ENCODE data around the gene MKS1. TPM values are rescaled to one million over a fixed set of nuclear protein-coding genes. Genes with fewer than 3 reads are reported as not detected.

The MKS1 gene
- total RNA-seq, 1 experiment from 2014 or later, result 29.8 TPM

GRCh38 chr17:58200024-58200633 lies 18.9 kb downstream of the MKS1 start:
- H3K4me3 ChIP-seq (replicated peaks in 1 of 2; ENCODE audit: low read depth in 1 of 2, low read length in 2 of 2), result no peak overlapping the region
- no peaks in the 10 kb centered on the region for H3K79me2 ChIP-seq (ENCODE audit: insufficient read depth, low read length)
- H3K27ac ChIP-seq (ENCODE audit: low read depth, low read length), result no peak overlapping the region
- CTCF ChIA-PET, result interaction anchor here (0.6 to 3.7 kb wide), 21 partner anchors 9 to 255 kb away, joined by 3 to 36 read pairs (median 5); partner anchors contain the start of genes LPO and MKS1
- no peaks in the 10 kb centered on the region for H4K20me1 ChIP-seq (ENCODE audit: insufficient read depth)
- DNase-seq (ENCODE audit: low read depth, low spot score) (peak; percentile 63), ATAC-seq (peak; percentile 98)
- H3K36me3 ChIP-seq (ENCODE audit: control insufficient read depth in 1 of 2, insufficient read depth in 2 of 2, low read length in 2 of 2), result no peaks in the 10 kb centered on the region
- no peaks in the 10 kb centered on the region; the same call in 1 of the 2 replicates for H3K27me3 ChIP-seq (ENCODE audit: insufficient read depth, low read length)
- RAD21 ChIA-PET (ENCODE audit: low non-redundant PET in 1 of 2, low total read pairs in 2 of 2, uncharacterized antibody in 2 of 2, unreplicated experiment in 2 of 2), result interaction anchor here (0.8 to 1.1 kb wide), 3 partner anchors 16 to 248 kb away, joined by 3 to 5 read pairs (median 3); no protein-coding TSS in a partner anchor
- POLR2A ChIA-PET, result interaction anchor here (0.5 to 1.0 kb wide), 2 partner anchors 117 to 431 kb away, joined by 3 read pairs; no protein-coding TSS in a partner anchor
- H3K9ac ChIP-seq (ENCODE audit: low read length), result no peak overlapping the region
- no peaks in the 10 kb centered on the region for H3K9me3 ChIP-seq (ENCODE audit: control insufficient read depth in 1 of 2, insufficient read depth in 1 of 2, low read depth in 1 of 2, low read length in 2 of 2)
- BruUV-seq (replicated peaks), result no TSS peak
- intact Hi-C loops (cut with micrococcal nuclease), result loop anchor here (1.0 kb wide), 2 partner anchors 18 to 247 kb away; no protein-coding TSS in a partner anchor
- TF ChIP-seq ZNF274 (IDR thresholded peaks at IDR 0.05; ENCODE audit: low read depth, low read length) (no peak), CTCF (IDR thresholded peaks at IDR 0.05 in 2 of 3, conservative IDR thresholded peaks at IDR 0.05 in 1 of 3; ENCODE audit: borderline replicate concordance in 1 of 3, insufficient read depth in 1 of 3, low read depth in 2 of 3, low read length in 2 of 3) (peak; percentile 58 to 90 (median 88)), SIN3A (IDR thresholded peaks at IDR 0.05; ENCODE audit: low read depth) (no peak), EGR1 (IDR thresholded peaks at IDR 0.05; ENCODE audit: low read depth) (no peak), MAX (IDR thresholded peaks at IDR 0.05) (peak; percentile 60; the same call in 1 of the 2 replicates), TCF7L2 (IDR thresholded peaks at IDR 0.05; ENCODE audit: borderline replicate concordance, extremely low read depth, insufficient read depth, insufficient read length) (no peak)
- H2AFZ ChIP-seq (ENCODE audit: low read depth, low read length, poor library complexity, severe bottlenecking), result no peak overlapping the region
- H3K9me2 ChIP-seq (ENCODE audit: insufficient read depth), result no peaks in the 10 kb centered on the region
- no peak overlapping the region for H3K4me2 ChIP-seq (ENCODE audit: low read length)
- H3K4me1 ChIP-seq (ENCODE audit: control insufficient read depth in 1 of 2, insufficient read depth in 2 of 2, low read length in 2 of 2), result peaks cover 0 to 3% of the 10 kb centered on the region in 2 experiments; a peak in 1 of 4 replicates

Measured in HCT116 (cell line).